H1 (cell line): ENCODE measurements around the gene GRIK4. TPM values are rescaled to one million over a fixed set of nuclear protein-coding genes. Genes with fewer than 3 reads are reported as not detected.

Experiments
- CTCF ChIA-PET: fragments of 300-600 bp; sonication (Branson Sonifier 250); formaldehyde crosslinking; loops from one replicate; lab custom pipeline; 2021; ENCODE audit not compliant: partially characterized antibody; lab: Charles Lee
- POLR2A ChIA-PET: fragments of 300-600 bp; sonication (Branson Sonifier 250); formaldehyde crosslinking; loops from one replicate; lab custom pipeline; 2021; ENCODE audit warnings: inconsistent platforms; ENCODE audit not compliant: partially characterized antibody; lab: Charles Lee
- DNase-seq, 2 experiments: peaks; one replicate each; pipeline versions ENCODE4 v3.0.0 to v3.0.0-alpha.2; 2010 to 2022; ENCODE audit warnings: low spot score in 2 of 2, low read depth in 1 of 2, mixed read lengths in 1 of 2
- FAIRE-seq: peaks from 2 replicates; lab custom pipeline; 2011; peaks lifted over from hg19 to GRCh38; lab: Jason Lieb, UNC
- H2AFZ ChIP-seq: 2 replicates; pipeline ENCODE4 v1.8.1; 2012; ENCODE audit warnings: low read length, inconsistent platforms
- H2AK5ac ChIP-seq: 2 replicates; pipeline ENCODE4 v1.6.1; 2013; ENCODE audit warnings: low read depth, low read length
- H2BK120ac ChIP-seq: replicated peaks from 2 replicates; pipeline ENCODE3; 2013; ENCODE audit warnings: low read depth, low read length, inconsistent platforms
- H2BK12ac ChIP-seq: 2 replicates; pipeline ENCODE4 v1.6.1; 2013; ENCODE audit warnings: low read depth, low read length
- H2BK15ac ChIP-seq: 2 replicates; pipeline ENCODE4 v1.6.1; 2013; ENCODE audit warnings: low read length
- H2BK20ac ChIP-seq: 2 replicates; pipeline ENCODE4 v1.6.1; 2013; ENCODE audit warnings: low read length
- H2BK5ac ChIP-seq: 2 replicates; pipeline ENCODE4 v1.6.1; 2013; ENCODE audit warnings: low read depth, low read length
- H3K14ac ChIP-seq: 2 replicates; pipeline ENCODE4 v1.6.1; 2013; ENCODE audit warnings: inconsistent platforms; ENCODE audit not compliant: insufficient read length
- H3K18ac ChIP-seq: 2 replicates; pipeline ENCODE4 v1.6.1; 2013; ENCODE audit warnings: low read length; ENCODE audit errors: extremely low read depth
- H3K23ac ChIP-seq: 2 replicates; pipeline ENCODE4 v1.6.1; 2013; ENCODE audit warnings: inconsistent platforms; ENCODE audit not compliant: insufficient read length
- H3K23me2 ChIP-seq: 2 replicates; pipeline ENCODE4 v1.6.1; 2013; ENCODE audit warnings: low read depth, low read length
- H3K27ac ChIP-seq: 2 replicates; pipeline ENCODE4 v1.6.1; 2011; ENCODE audit warnings: low read depth, low read length, inconsistent platforms
- H3K27me3 ChIP-seq, 4 experiments: replicated peaks in 1 of 4; 1 replicate in 1 of 4; 2 replicates in 3 of 4; pipeline versions ENCODE4 v1.6.1 to v1.8.1; 2011 to 2013; ENCODE audit warnings: low read length in 3 of 4, mild to moderate bottlenecking in 3 of 4, inconsistent platforms in 2 of 4, mixed read lengths in 2 of 4, moderate library complexity in 1 of 4; ENCODE audit not compliant: control insufficient read depth in 3 of 4, insufficient read depth in 3 of 4; ENCODE audit errors: extremely low read depth in 1 of 4
- H3K36me3 ChIP-seq, 4 experiments: 2 replicates each; pipeline versions ENCODE4 v1.6.1 to v1.8.1; 2011 to 2013; ENCODE audit warnings: mild to moderate bottlenecking in 4 of 4, low read length in 3 of 4, moderate library complexity in 2 of 4, control low read depth in 1 of 4, inconsistent platforms in 1 of 4; ENCODE audit not compliant: insufficient read depth in 4 of 4, control insufficient read depth in 2 of 4
- H3K4ac ChIP-seq: replicated peaks from 2 replicates; pipeline ENCODE3; 2013; ENCODE audit warnings: low read length, low read depth, mixed read lengths, inconsistent platforms; ENCODE audit not compliant: insufficient read length
- H3K4me1 ChIP-seq, 4 experiments: replicated peaks in 1 of 4; 1 replicate in 1 of 4; 2 replicates in 3 of 4; pipeline versions ENCODE4 v1.6.1 to v1.8.1; 2011 to 2013; ENCODE audit warnings: low read length in 3 of 4, inconsistent platforms in 2 of 4, mixed read lengths in 1 of 4; ENCODE audit not compliant: insufficient read depth in 4 of 4, control insufficient read depth in 3 of 4
- H3K4me2 ChIP-seq, 2 experiments: 2 replicates each; pipeline versions ENCODE4 v1.6.1 to v1.8.1; 2011 to 2013; ENCODE audit warnings: low read depth in 2 of 2, low read length in 2 of 2, control low read depth in 1 of 2, inconsistent platforms in 1 of 2, mild to moderate bottlenecking in 1 of 2; ENCODE audit not compliant: insufficient read depth in 1 of 2
- H3K4me3 ChIP-seq, 4 experiments: fragments of 200-600, 300-600 bp in 1 of 4; sonication (generic), shearing (Covaris generic), sonication (Bioruptor Twin) in 1 of 4; 2 replicates each; pipeline versions ENCODE4 v1.5.1 to v1.8.1; 2011 to 2016; ENCODE audit warnings: low read length in 4 of 4, low read depth in 3 of 4, control low read depth in 2 of 4, inconsistent platforms in 2 of 4, mild to moderate bottlenecking in 2 of 4, mixed read lengths in 1 of 4, moderate library complexity in 1 of 4; ENCODE audit not compliant: insufficient read depth in 2 of 4; ENCODE audit errors: extremely low read depth in 1 of 4
- H3K56ac ChIP-seq: replicated peaks from 2 replicates; pipeline ENCODE3; 2013; ENCODE audit warnings: low read depth, mild to moderate bottlenecking, mixed read lengths, low read length, inconsistent platforms; ENCODE audit not compliant: insufficient read length
- H3K79me1 ChIP-seq: 2 replicates; pipeline ENCODE4 v1.6.1; 2013; ENCODE audit warnings: low read depth, low read length, control low read depth
- H3K79me2 ChIP-seq, 2 experiments: 2 replicates each; pipeline versions ENCODE4 v1.6.1 to v1.8.1; 2012 to 2013; ENCODE audit warnings: low read length in 2 of 2, mild to moderate bottlenecking in 2 of 2, inconsistent platforms in 1 of 2; ENCODE audit not compliant: insufficient read depth in 2 of 2, control insufficient read depth in 1 of 2
- H3K9ac ChIP-seq, 4 experiments: replicated peaks in 1 of 4; 1 replicate in 1 of 4; 2 replicates in 3 of 4; pipeline versions ENCODE4 v1.6.1 to v1.8.1; 2011 to 2013; ENCODE audit warnings: low read depth in 3 of 4, low read length in 3 of 4, control low read depth in 2 of 4, mild to moderate bottlenecking in 2 of 4, moderate library complexity in 2 of 4, inconsistent platforms in 1 of 4; ENCODE audit errors: extremely low read depth in 1 of 4
- H3K9me3 ChIP-seq, 2 experiments: 2 replicates each; pipeline versions ENCODE4 v1.6.1 to v1.8.1; 2012 to 2013; ENCODE audit warnings: mild to moderate bottlenecking in 2 of 2, moderate library complexity in 2 of 2, control low read depth in 1 of 2, inconsistent platforms in 1 of 2, low read depth in 1 of 2, low read length in 1 of 2, mixed read lengths in 1 of 2; ENCODE audit not compliant: insufficient read depth in 2 of 2
- H4K20me1 ChIP-seq, 2 experiments: replicated peaks in 1 of 2; 2 replicates each; pipeline versions ENCODE3 to v1.8.1; 2011 to 2013; ENCODE audit warnings: inconsistent platforms in 2 of 2, low read length in 2 of 2, mild to moderate bottlenecking in 1 of 2; ENCODE audit not compliant: insufficient read depth in 2 of 2, control insufficient read depth in 1 of 2
- H4K5ac ChIP-seq: 2 replicates; pipeline ENCODE4 v1.6.1; 2013; ENCODE audit warnings: low read length, low read depth, mixed read lengths, inconsistent platforms; ENCODE audit not compliant: insufficient read length
- H4K8ac ChIP-seq: 2 replicates; pipeline ENCODE4 v1.8.0; 2013; ENCODE audit warnings: mild to moderate bottlenecking, moderate library complexity, low read length, inconsistent platforms; ENCODE audit not compliant: insufficient read depth; ENCODE audit errors: extremely low read depth
- H4K91ac ChIP-seq: replicated peaks from 2 replicates; pipeline ENCODE3; 2013; ENCODE audit warnings: low read length, mixed read lengths, inconsistent platforms; ENCODE audit not compliant: insufficient read length
- ATF2 ChIP-seq: IDR thresholded peaks from 2 replicates; pipeline ENCODE4 v1.6.1; 2012; ENCODE audit warnings: low read length, inconsistent platforms
- BRCA1 ChIP-seq: IDR thresholded peaks from 2 replicates; pipeline ENCODE4 v1.6.1; 2012; ENCODE audit warnings: low read depth, low read length, improper control_type of control experiment
- CREB1 ChIP-seq: IDR thresholded peaks from 2 replicates; pipeline ENCODE4 v1.6.1; 2012; ENCODE audit warnings: inconsistent platforms
- JUND ChIP-seq: IDR thresholded peaks from 2 replicates; pipeline ENCODE4 v1.6.1; 2011; ENCODE audit warnings: mild to moderate bottlenecking, improper control_type of control experiment, low read length
- RFX5 ChIP-seq: IDR thresholded peaks from 2 replicates; pipeline ENCODE4 v1.6.1; 2011; ENCODE audit warnings: low read depth, low read length, improper control_type of control experiment, borderline replicate concordance
- SIX5 ChIP-seq: IDR thresholded peaks from 2 replicates; pipeline ENCODE4 v1.6.1; 2011; ENCODE audit warnings: mild to moderate bottlenecking, low read depth, low read length
- SUZ12 ChIP-seq: fragments of 200-600 bp; sonication (generic); IDR thresholded peaks from 2 replicates; pipeline ENCODE4 v1.6.1; 2012; ENCODE audit warnings: mild to moderate bottlenecking, inconsistent platforms, low read length, moderate library complexity, mixed read lengths
- TAF1 ChIP-seq: IDR thresholded peaks from 2 replicates; pipeline ENCODE4 v1.6.1; 2011; ENCODE audit warnings: mild to moderate bottlenecking, low read depth, low read length
- TCF12 ChIP-seq: IDR thresholded peaks from 2 replicates; pipeline ENCODE4 v1.6.1; 2011; ENCODE audit warnings: low read depth, mild to moderate bottlenecking, low read length
- WGBS, 2 experiments: shearing (Covaris generic) in 1 of 2; methylation state at CpG; one replicate each; pipeline versions ENCODE4 v1.1.6 to v1.1.7; 2013 to 2015; ENCODE audit warnings: low lambda C conversion rate in 2 of 2, mixed read lengths in 2 of 2, inconsistent platforms in 1 of 2, low coverage in 1 of 2, missing lambda C conversion rate in 1 of 2; ENCODE audit not compliant: insufficient replicate concordance in 2 of 2, insufficient coverage in 1 of 2, insufficient read length in 1 of 2; ENCODE audit errors: extremely low coverage in 1 of 2, missing lambda C conversion rate in 1 of 2; 5-methylcytosine and 5-hydroxymethylcytosine counted together
- polyA plus RNA-seq, 7 experiments: library from polyadenylated mRNA; depleted of rRNA in 3 of 7; stranded (reverse) in 5 of 7; unstranded in 2 of 7; fragments of >200 nt in 5 of 7; fragments of 200-250 nt in 2 of 7; gene quantifications; 1 replicate in 5 of 7; 2 replicates in 1 of 7; 4 replicates in 1 of 7; pipeline versions ENCODE4 v1.2.1 to v1.2.3, GENCODE V29; 2011 to 2013; ENCODE audit warnings: missing spikeins in 2 of 7, mixed read lengths in 2 of 7
- total RNA-seq: library from RNA; stranded (reverse); fragmentation: NEBNext Ultra II Directional; extraction: Animal tissue kit (Norgen Biotek cat#: 25700); gene quantifications from 2 replicates; pipeline ENCODE4 v1.2.1, GENCODE V29; 2021
- TF ChIP-seq, protein P1 (sequence below): IDR thresholded peaks from 2 replicates; pipeline ENCODE4 v1.6.1; 2011; ENCODE audit warnings: low read length, improper control_type of control experiment

GRIK4 gene
- total and polyA plus RNA-seq, 2 of the 8 experiments (the other 6 are each of a cell fraction or from before 2014, with no cell fraction given) = 1.2 to 2.9 TPM

- H2BK20ac ChIP-seq = peak overlapping the region; percentile 6; the same call in 1 of the 2 replicates
- no peaks in the 10 kb centered on the region; the same call in 1 of the 2 replicates for H3K79me1 ChIP-seq
- no peak overlapping the region for H2BK120ac ChIP-seq
- WGBS, 2 experiments = 32% methylated on average over 2 of the region's 2 CpGs; no CpG with 5 or more reads in 1 of the 2 experiments
- H3K27ac ChIP-seq = no peak overlapping the region
- H2BK15ac ChIP-seq = no peak overlapping the region
- no peak overlapping the region for H3K56ac ChIP-seq
- CTCF ChIA-PET = interaction anchor here (0.7 to 4.4 kb wide), 11 partner anchors 10 to 460 kb away, joined by 3 to 30 read pairs (median 3); partner anchors contain the start of gene GRIK4
- no peak overlapping the region for H3K9ac ChIP-seq
- FAIRE-seq (no peak), DNase-seq (no peak)
- no peaks in the 10 kb centered on the region for H4K20me1 ChIP-seq
- H3K23ac ChIP-seq = no peak overlapping the region
- no peak overlapping the region for H2BK12ac ChIP-seq
- POLR2A ChIA-PET = interaction anchor here (1.5 to 1.8 kb wide), 2 partner anchors 55 to 166 kb away, joined by 4 read pairs; partner anchors contain the start of gene ARHGEF12
- H3K4me1 ChIP-seq = peaks cover 4 to 24% (median 16%) of the 10 kb centered on the region in 4 experiments; a peak in 5 of 7 replicates
- H4K91ac ChIP-seq = no peak overlapping the region
- no peak overlapping the region for H2AFZ ChIP-seq
- H3K4me2 ChIP-seq = peak overlapping the region; percentile 38 to 45
- H3K23me2 ChIP-seq = no peaks in the 10 kb centered on the region
- no peak for TF ChIP-seq BRCA1
- TF ChIP-seq JUND = no peak
- TF ChIP-seq, protein P1, sequence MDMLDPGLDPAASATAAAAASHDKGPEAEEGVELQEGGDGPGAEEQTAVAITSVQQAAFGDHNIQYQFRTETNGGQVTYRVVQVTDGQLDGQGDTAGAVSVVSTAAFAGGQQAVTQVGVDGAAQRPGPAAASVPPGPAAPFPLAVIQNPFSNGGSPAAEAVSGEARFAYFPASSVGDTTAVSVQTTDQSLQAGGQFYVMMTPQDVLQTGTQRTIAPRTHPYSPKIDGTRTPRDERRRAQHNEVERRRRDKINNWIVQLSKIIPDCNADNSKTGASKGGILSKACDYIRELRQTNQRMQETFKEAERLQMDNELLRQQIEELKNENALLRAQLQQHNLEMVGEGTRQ = no peak
- no peak for TF ChIP-seq TAF1
- TF ChIP-seq CREB1 = no peak
- TF ChIP-seq SUZ12 = no peak
- no peak for TF ChIP-seq SIX5
- no peak for TF ChIP-seq RFX5
- TF ChIP-seq ATF2 = no peak
- no peak for TF ChIP-seq TCF12
- H3K14ac ChIP-seq = no peak overlapping the region
- H2BK5ac ChIP-seq = peak overlapping the region; percentile 30; the same call in 1 of the 2 replicates
- peak overlapping the region in 1 of 4 experiments; percentile 30; a peak in 2 of 8 replicates for H3K4me3 ChIP-seq
- H4K8ac ChIP-seq = no peak overlapping the region
- no peak overlapping the region for H3K4ac ChIP-seq
- no peak overlapping the region for H3K18ac ChIP-seq
- H3K79me2 ChIP-seq = no peaks in the 10 kb centered on the region
- no peaks in the 10 kb centered on the region for H3K9me3 ChIP-seq
- no peak overlapping the region for H2AK5ac ChIP-seq
- H4K5ac ChIP-seq = peak overlapping the region; percentile 58
- no peaks in the 10 kb centered on the region for H3K36me3 ChIP-seq
- no peaks in the 10 kb centered on the region for H3K27me3 ChIP-seq
Observed at GRCh38 chr11:120501440-120501839, 10.1 kb upstream of the GRIK4 start.
